IMR-90 (cell line): ENCODE measurements around the gene PRXL2B. TPM values are rescaled to one million over a fixed set of nuclear protein-coding genes. Genes with fewer than 3 reads are reported as not detected.

Experiments
- ATAC-seq: fragments of 200-7000 bp; cut with Tn5 transposase; 2 replicates; pipeline ENCODE4 v1.9.1; 2020; ENCODE audit warnings: low read depth, mild to moderate bottlenecking, moderate library complexity
- BruUV-seq: library from RNA; stranded (reverse); fragments of 400-500 nt; replicated peaks from 2 replicates; lab custom pipeline; 2021; lab: Mats Ljungman, UMichigan
- CTCF ChIA-PET: fragments of 300-600 bp; formaldehyde crosslinking; extraction: SDS; loops from one replicate; lab custom pipeline; 2021; ENCODE audit warnings: antibody characterized with exemption; lab: Yijun Ruan, JAX
- POLR2A ChIA-PET: fragments of 300-600 bp; sonication (Branson Sonifier 250); formaldehyde crosslinking; loops from one replicate; lab custom pipeline; 2022; ENCODE audit warnings: antibody characterized with exemption; ENCODE audit not compliant: unreplicated experiment; lab: Charles Lee
- DNase-seq: peaks from one replicate; pipeline ENCODE4 v3.0.0; 2013
- H2AFZ ChIP-seq: replicated peaks from 2 replicates; pipeline ENCODE3; 2013; ENCODE audit warnings: low read length, mild to moderate bottlenecking; ENCODE audit not compliant: poor library complexity
- H2AK5ac ChIP-seq: 2 replicates; pipeline ENCODE4 v1.6.1; 2013; ENCODE audit warnings: low read depth, low read length, inconsistent platforms
- H2AK9ac ChIP-seq: replicated peaks from 2 replicates; pipeline ENCODE3; 2013; ENCODE audit warnings: mild to moderate bottlenecking, low read depth, low read length, moderate library complexity; ENCODE audit not compliant: poor library complexity
- H2BK120ac ChIP-seq: 2 replicates; pipeline ENCODE4 v1.6.1; 2013; ENCODE audit warnings: low read depth, low read length, inconsistent platforms
- H2BK15ac ChIP-seq: 3 replicates; pipeline ENCODE4 v1.6.1; 2013; ENCODE audit warnings: low read depth, low read length, inconsistent platforms
- H2BK20ac ChIP-seq: 2 replicates; pipeline ENCODE4 v1.6.1; 2013; ENCODE audit warnings: low read depth, mild to moderate bottlenecking, inconsistent platforms, low read length, moderate library complexity
- H2BK5ac ChIP-seq: 2 replicates; pipeline ENCODE4 v1.6.1; 2013; ENCODE audit warnings: mild to moderate bottlenecking, low read depth, low read length, inconsistent platforms; ENCODE audit not compliant: poor library complexity, severe bottlenecking
- H3K14ac ChIP-seq: replicated peaks from 2 replicates; pipeline ENCODE4 v1.6.1; 2013; ENCODE audit warnings: low read depth, low read length, inconsistent platforms
- H3K18ac ChIP-seq: 2 replicates; pipeline ENCODE4 v1.6.1; 2013; ENCODE audit warnings: low read depth, low read length, control low read depth
- H3K23ac ChIP-seq: 2 replicates; pipeline ENCODE4 v1.6.1; 2013; ENCODE audit warnings: low read depth, low read length, inconsistent platforms
- H3K27ac ChIP-seq: 2 replicates; pipeline ENCODE4 v1.5.1; 2013; ENCODE audit warnings: mild to moderate bottlenecking, control low read depth, low read length; ENCODE audit not compliant: insufficient read depth
- H3K27me3 ChIP-seq: 2 replicates; pipeline ENCODE4 v1.6.1; 2013; ENCODE audit warnings: low read length; ENCODE audit not compliant: control insufficient read depth, insufficient read depth
- H3K36me3 ChIP-seq: 2 replicates; pipeline ENCODE4 v1.6.1; 2013; ENCODE audit warnings: low read length, mixed read lengths; ENCODE audit not compliant: control insufficient read depth, insufficient read depth
- H3K4ac ChIP-seq: 2 replicates; pipeline ENCODE4 v1.6.1; 2013; ENCODE audit warnings: low read depth, low read length, inconsistent platforms
- H3K4me1 ChIP-seq: 2 replicates; pipeline ENCODE4 v1.6.1; 2013; ENCODE audit warnings: low read length, mixed read lengths; ENCODE audit not compliant: control insufficient read depth, insufficient read depth
- H3K4me2 ChIP-seq: 2 replicates; pipeline ENCODE4 v1.6.1; 2013; ENCODE audit warnings: low read depth, mild to moderate bottlenecking, control low read depth, low read length, moderate library complexity
- H3K4me3 ChIP-seq: 2 replicates; pipeline ENCODE4 v1.5.1; 2013; ENCODE audit warnings: low read depth, mild to moderate bottlenecking, control low read depth, low read length, moderate library complexity; ENCODE audit not compliant: insufficient read depth
- H3K56ac ChIP-seq: 2 replicates; pipeline ENCODE4 v1.6.1; 2013; ENCODE audit warnings: low read length, inconsistent platforms; ENCODE audit not compliant: insufficient read depth; ENCODE audit errors: extremely low read depth
- H3K79me1 ChIP-seq, 2 experiments: 2 replicates each; pipeline ENCODE4 v1.6.1; 2013; ENCODE audit warnings: low read length in 2 of 2, inconsistent platforms in 1 of 2, low read depth in 1 of 2
- H3K9ac ChIP-seq: 2 replicates; pipeline ENCODE4 v1.6.1; 2013; ENCODE audit warnings: low read depth, low read length, control low read depth
- H3K9me1 ChIP-seq: 2 replicates; pipeline ENCODE4 v1.6.1; 2013; ENCODE audit warnings: low read length, inconsistent platforms; ENCODE audit not compliant: insufficient read depth
- H3K9me3 ChIP-seq: 2 replicates; pipeline ENCODE4 v1.6.1; 2013; ENCODE audit warnings: low read length; ENCODE audit not compliant: control insufficient read depth, insufficient read depth
- H4K20me1 ChIP-seq: 2 replicates; pipeline ENCODE4 v1.6.1; 2013; ENCODE audit warnings: low read length, inconsistent platforms; ENCODE audit not compliant: insufficient read depth
- H4K5ac ChIP-seq: 2 replicates; pipeline ENCODE4 v1.6.1; 2013; ENCODE audit warnings: mild to moderate bottlenecking, low read depth, low read length, control low read depth
- H4K8ac ChIP-seq, 2 experiments: 2 replicates each; pipeline ENCODE4 v1.6.1; 2013; ENCODE audit warnings: low read depth in 2 of 2, low read length in 2 of 2, control low read depth in 1 of 2, inconsistent platforms in 1 of 2
- H4K91ac ChIP-seq: 2 replicates; pipeline ENCODE4 v1.6.1; 2013; ENCODE audit warnings: low read depth, low read length, inconsistent platforms; ENCODE audit not compliant: insufficient read depth
- BHLHE40 ChIP-seq: fragments of 150-350 bp; IDR thresholded peaks from 2 replicates; pipeline ENCODE4 v1.6.1; 2016; ENCODE audit warnings: mild to moderate bottlenecking, low read depth, low read length
- CEBPB ChIP-seq: IDR thresholded peaks from 2 replicates; pipeline ENCODE4 v1.6.1; 2012; ENCODE audit warnings: low read depth, low read length, improper control_type of control experiment
- CHD1 ChIP-seq: IDR thresholded peaks from 2 replicates; pipeline ENCODE4 v1.6.1; 2012; ENCODE audit warnings: low read depth, low read length, improper control_type of control experiment
- CTCF ChIP-seq: conservative IDR thresholded peaks from 2 replicates; pipeline ENCODE4 v1.5.1; 2012; ENCODE audit warnings: mild to moderate bottlenecking, low read depth, low read length, improper control_type of control experiment
- ELK1 ChIP-seq: fragments of 150-350 bp; IDR thresholded peaks from 2 replicates; pipeline ENCODE4 v1.6.1; 2016; ENCODE audit warnings: low read depth, mild to moderate bottlenecking, low read length, moderate library complexity, borderline replicate concordance
- FOS ChIP-seq: fragments of 150-350 bp; IDR thresholded peaks from 2 replicates; pipeline ENCODE4 v1.6.1; 2016; ENCODE audit warnings: low read depth, low read length
- MAFK ChIP-seq: IDR thresholded peaks from 2 replicates; pipeline ENCODE4 v1.6.1; 2012; ENCODE audit warnings: low read depth, low read length, improper control_type of control experiment
- MAZ ChIP-seq: IDR thresholded peaks from 2 replicates; pipeline ENCODE4 v1.6.1; 2012; ENCODE audit warnings: low read depth, mild to moderate bottlenecking, low read length, improper control_type of control experiment, moderate library complexity, borderline replicate concordance
- MXI1 ChIP-seq: IDR thresholded peaks from 2 replicates; pipeline ENCODE4 v1.6.1; 2012; ENCODE audit warnings: low read depth, mild to moderate bottlenecking, low read length, moderate library complexity, borderline replicate concordance
- NFE2L2 ChIP-seq: fragments of 150-350 bp; IDR thresholded peaks from 2 replicates; pipeline ENCODE4 v1.6.1; 2016; ENCODE audit warnings: low read depth, mild to moderate bottlenecking, low read length
- POLR2A ChIP-seq: IDR thresholded peaks from 2 replicates; pipeline ENCODE4 v1.6.1; 2012; ENCODE audit warnings: mild to moderate bottlenecking, low read depth, low read length
- RAD21 ChIP-seq: IDR thresholded peaks from 2 replicates; pipeline ENCODE4 v1.6.1; 2012; ENCODE audit warnings: low read length, improper control_type of control experiment
- RCOR1 ChIP-seq: IDR thresholded peaks from 2 replicates; pipeline ENCODE4 v1.6.1; 2012; ENCODE audit warnings: mild to moderate bottlenecking, low read length, improper control_type of control experiment; ENCODE audit not compliant: insufficient replicate concordance
- RFX5 ChIP-seq: IDR thresholded peaks from 2 replicates; pipeline ENCODE4 v1.8.0; 2012; ENCODE audit warnings: low read depth, mild to moderate bottlenecking, low read length, moderate library complexity
- SMC3 ChIP-seq: fragments of 150-350 bp; IDR thresholded peaks from 2 replicates; pipeline ENCODE4 v1.6.1; 2016; ENCODE audit warnings: low read depth, mild to moderate bottlenecking, antibody characterized with exemption, low read length, moderate library complexity
- USF2 ChIP-seq: fragments of 150-350 bp; IDR thresholded peaks from 2 replicates; pipeline ENCODE4 v1.6.1; 2017; ENCODE audit warnings: mild to moderate bottlenecking, antibody characterized with exemption, low read length, low read depth
- WGBS, 2 experiments: methylation state at CpG; one replicate each; pipeline versions ENCODE4 v1.1.5 to v1.1.7; 2013; ENCODE audit warnings: missing lambda C conversion rate in 2 of 2; ENCODE audit not compliant: insufficient read length in 1 of 2; ENCODE audit errors: extremely low coverage in 2 of 2; 5-methylcytosine and 5-hydroxymethylcytosine counted together
- dilution Hi-C: fragments of 300-500 bp; cut with HindIII; formaldehyde crosslinking; loops from one replicate; pipeline ENCODE4 v1.14.3; 2018; ENCODE audit warnings: low sequenced_read_pairs; ENCODE audit not compliant: unreplicated experiment
- in situ Hi-C: fragments of 300-500 bp; cut with MboI; formaldehyde crosslinking; loops from 3 replicates; pipeline ENCODE4 v1.14.3; 2019; ENCODE audit warnings: low sequenced_read_pairs, inconsistent platforms, mixed read lengths
- intact Hi-C: fragments of 100-400 bp; cut with micrococcal nuclease; formaldehyde crosslinking; loops from 2 replicates; pipeline ENCODE4 v1.10.0; 2022
- polyA plus RNA-seq, 3 experiments: library from polyadenylated mRNA; depleted of rRNA; stranded (reverse); fragments of >200 nt; gene quantifications; 2 replicates each; pipeline ENCODE4 v1.2.3, GENCODE V29; 2012; ENCODE audit warnings: low replicate concordance in 1 of 3
- total RNA-seq: library from RNA; depleted of rRNA; stranded (reverse); fragments of >200 nt; gene quantifications from 2 replicates; pipeline ENCODE4 v1.2.3, GENCODE V29; 2012

Gene PRXL2B
- total and polyA plus RNA-seq, 2 of the 4 experiments (the other 2 are of a cell fraction) = 10.9 to 22.3 TPM

- 57% methylated on average over 5 of the region's 20 CpGs; no CpG with 5 or more reads in 1 of the 2 experiments for WGBS, 2 experiments
- H3K4me1 ChIP-seq = no peaks in the 10 kb centered on the region
- no TSS peak for BruUV-seq
- H3K14ac ChIP-seq = no peak overlapping the region
- no peak overlapping the region for H3K56ac ChIP-seq
- H4K20me1 ChIP-seq = no peaks in the 10 kb centered on the region
- ChIA-PET CTCF (no interaction called here), POLR2A (no interaction called here)
- H3K9ac ChIP-seq = no peak overlapping the region
- intact Hi-C loops (no loop called here), dilution Hi-C loops (no loop called here), in situ Hi-C loops (no loop called here)
- no peak overlapping the region for H2AFZ ChIP-seq
- no peak overlapping the region for H2BK120ac ChIP-seq
- H2BK5ac ChIP-seq = no peak overlapping the region
- H2AK5ac ChIP-seq = no peak overlapping the region
- no peak overlapping the region for H2AK9ac ChIP-seq
- H3K9me1 ChIP-seq = no peaks in the 10 kb centered on the region
- H3K18ac ChIP-seq = no peak overlapping the region
- no peak overlapping the region for H3K4me3 ChIP-seq
- DNase-seq = no peak
- no peak overlapping the region for H3K4ac ChIP-seq
- H3K4me2 ChIP-seq = no peak overlapping the region
- peaks cover 20% of the 10 kb centered on the region for H3K27me3 ChIP-seq
- ATAC-seq = no peak
- no peaks in the 10 kb centered on the region for H3K36me3 ChIP-seq
- no peak overlapping the region for H4K91ac ChIP-seq
- no peaks in the 10 kb centered on the region for H3K79me1 ChIP-seq
- no peak overlapping the region for H2BK15ac ChIP-seq
- no peak overlapping the region for H3K23ac ChIP-seq
- TF ChIP-seq BHLHE40 = no peak
- no peak for TF ChIP-seq ELK1
- TF ChIP-seq SMC3 = no peak
- TF ChIP-seq CEBPB = no peak
- no peak for TF ChIP-seq CHD1
- no peak for TF ChIP-seq MAZ
- TF ChIP-seq NFE2L2 = no peak
- TF ChIP-seq RFX5 = no peak
- no peak for TF ChIP-seq POLR2A
- TF ChIP-seq CTCF = no peak
- TF ChIP-seq MAFK = no peak
- TF ChIP-seq USF2 = no peak
- TF ChIP-seq RAD21 = no peak
- no peak for TF ChIP-seq MXI1
- no peak for TF ChIP-seq RCOR1
- no peak for TF ChIP-seq FOS
- no peaks in the 10 kb centered on the region for H3K9me3 ChIP-seq
- H3K27ac ChIP-seq = no peak overlapping the region
- H4K5ac ChIP-seq = no peak overlapping the region
- H2BK20ac ChIP-seq = no peak overlapping the region
- no peak overlapping the region for H4K8ac ChIP-seq
These were observed 22.4 kb upstream of the PRXL2B start for GRCh38 chr1:2564006-2564814.
